H7 (cell line): Measurements from ENCODE around the gene GGTLC1. TPM values are rescaled to one million over a fixed set of nuclear protein-coding genes. Genes with fewer than 3 reads are reported as not detected.
A peak's percentile ranks its signal among the peaks of the same experiment; 100 is the strongest.

Source experiments
- DNase-seq: peaks from one replicate; pipeline ENCODE4 v3.0.0; 2012
- H3K27me3 ChIP-seq: 2 replicates; pipeline ENCODE4 v1.6.0; 2011; ENCODE audit warnings: mild to moderate bottlenecking, low read length; ENCODE audit not compliant: control insufficient read depth, insufficient read depth
- H3K36me3 ChIP-seq: replicated peaks from 2 replicates; pipeline ENCODE4 v1.5.1; 2011; ENCODE audit warnings: low read length; ENCODE audit not compliant: control insufficient read depth, insufficient read depth
- H3K4me3 ChIP-seq: 2 replicates; pipeline ENCODE4 v1.5.1; 2011; ENCODE audit warnings: low read depth, mild to moderate bottlenecking, control low read depth, low read length, moderate library complexity; ENCODE audit not compliant: insufficient read depth
- total RNA-seq: library from RNA; depleted of rRNA; stranded (reverse); fragments of >200 nt; shearing (Covaris generic); gene quantifications from 2 replicates; pipeline ENCODE4 v1.2.3, GENCODE V29; 2014; rRNA removed

The GGTLC1 gene
- total RNA-seq, 1 experiment from 2014 or later, result not detected

DNA sequence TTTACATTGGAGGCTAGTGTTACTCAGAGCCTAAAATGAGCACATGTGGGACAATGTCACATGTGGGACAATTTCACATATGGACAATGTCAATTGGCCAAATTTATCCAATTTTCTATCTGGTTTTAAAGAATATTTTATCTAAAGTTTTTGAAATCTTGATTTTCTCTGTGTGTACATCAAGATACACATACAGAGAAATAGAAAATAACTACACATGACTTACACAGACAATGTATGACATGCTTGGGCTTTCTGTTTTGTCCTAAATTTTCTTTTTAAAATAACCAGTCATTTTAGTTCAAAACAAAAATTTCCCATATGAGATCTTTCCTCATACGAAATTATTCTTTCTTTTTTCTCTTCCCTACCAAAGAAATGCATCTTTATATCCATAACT, 24.6 kb downstream of the GGTLC1 start:
- DNase-seq, result no peak
- Histone ChIP-seq H3K27me3 (no peaks in the 10 kb centered on the region), H3K36me3 (no peaks in the 10 kb centered on the region), H3K4me3 (no peak overlapping the region)

DNA sequence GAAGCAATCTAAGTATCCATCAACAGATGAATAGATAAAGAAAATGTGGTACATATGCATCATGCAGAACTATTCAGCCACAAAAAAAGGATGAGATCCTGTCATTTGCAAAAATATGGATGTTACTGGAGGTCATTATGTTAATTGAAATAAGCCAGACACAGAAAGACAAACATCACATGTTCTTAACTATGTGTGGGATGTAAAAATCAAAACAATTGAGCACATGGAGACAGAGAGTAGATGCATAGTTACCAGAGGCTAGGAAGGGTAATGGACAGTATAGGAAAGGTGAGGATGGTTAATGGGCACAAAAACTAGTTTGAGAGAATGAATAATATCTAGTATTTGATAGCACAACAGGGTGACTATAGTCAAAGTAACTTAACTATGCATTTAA, 26.3 kb downstream of the GGTLC1 start:
- H3K4me3 ChIP-seq, result no peak overlapping the region
- no peaks in the 10 kb centered on the region for H3K27me3 ChIP-seq
- DNase-seq, result no peak
- no peaks in the 10 kb centered on the region for H3K36me3 ChIP-seq

DNA sequence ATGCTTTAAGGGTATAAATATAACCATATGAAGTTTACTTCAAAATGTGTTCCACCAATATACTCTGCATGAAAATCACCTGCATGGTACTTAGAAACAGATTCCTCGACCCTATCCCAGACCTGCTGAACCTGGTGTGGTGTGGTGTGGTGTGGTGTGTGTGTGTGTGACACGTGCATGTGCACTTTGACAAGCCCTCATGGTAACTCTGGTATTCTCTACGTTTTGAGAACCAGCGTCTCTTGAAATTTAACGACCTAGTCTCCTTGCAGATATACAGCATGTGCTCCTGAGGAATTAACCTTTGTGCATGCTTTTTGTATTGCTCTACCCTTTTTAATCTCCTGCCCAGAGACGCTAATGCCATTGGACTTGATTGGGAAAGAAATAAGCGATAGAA, 29.5 kb downstream of the GGTLC1 start:
- no peak for DNase-seq
- no peaks in the 10 kb centered on the region for H3K27me3 ChIP-seq
- H3K4me3 ChIP-seq, result no peak overlapping the region
- H3K36me3 ChIP-seq, result no peaks in the 10 kb centered on the region

DNA sequence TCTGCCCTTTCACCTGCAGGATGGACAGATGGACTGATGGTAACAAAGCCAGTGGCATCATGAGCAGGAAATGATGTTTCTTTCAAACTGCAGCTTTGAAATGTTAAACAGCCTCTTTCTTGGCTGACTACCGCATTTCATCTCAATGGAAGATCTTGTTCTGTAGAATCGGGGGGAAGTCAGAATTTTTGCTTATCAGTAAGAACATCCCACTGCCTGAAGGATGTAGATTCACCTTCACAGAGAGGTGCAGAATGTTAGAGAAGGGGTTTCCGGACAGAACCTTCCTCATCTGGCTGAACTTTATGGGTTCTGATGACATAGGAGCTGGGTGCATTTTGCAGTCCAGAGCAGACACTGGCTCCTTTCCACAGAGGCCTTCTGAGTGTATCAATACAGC, 32.7 kb downstream of the GGTLC1 start:
- H3K27me3 ChIP-seq, result no peaks in the 10 kb centered on the region
- H3K36me3 ChIP-seq, result no peaks in the 10 kb centered on the region
- no peak for DNase-seq
- H3K4me3 ChIP-seq, result no peak overlapping the region

GRCh38 chr20:23954008-23954745, 34.4 kb downstream of the GGTLC1 start:
- no peak for DNase-seq
- no peaks in the 10 kb centered on the region for H3K36me3 ChIP-seq
- no peaks in the 10 kb centered on the region for H3K27me3 ChIP-seq
- H3K4me3 ChIP-seq, result no peak overlapping the region

- Histone ChIP-seq H3K4me3 (no peak overlapping the region), H3K27me3 (no peaks in the 10 kb centered on the region), H3K36me3 (no peaks in the 10 kb centered on the region)
- no peak for DNase-seq
Observed at GRCh38 chr20:23946206-23946605, 42.4 kb downstream of the GGTLC1 start.

GRCh38 chr20:23943304-23943703, 45.3 kb downstream of the GGTLC1 start:
- Histone ChIP-seq H3K36me3 (no peaks in the 10 kb centered on the region), H3K4me3 (no peak overlapping the region), H3K27me3 (no peaks in the 10 kb centered on the region)
- DNase-seq, result no peak

DNA sequence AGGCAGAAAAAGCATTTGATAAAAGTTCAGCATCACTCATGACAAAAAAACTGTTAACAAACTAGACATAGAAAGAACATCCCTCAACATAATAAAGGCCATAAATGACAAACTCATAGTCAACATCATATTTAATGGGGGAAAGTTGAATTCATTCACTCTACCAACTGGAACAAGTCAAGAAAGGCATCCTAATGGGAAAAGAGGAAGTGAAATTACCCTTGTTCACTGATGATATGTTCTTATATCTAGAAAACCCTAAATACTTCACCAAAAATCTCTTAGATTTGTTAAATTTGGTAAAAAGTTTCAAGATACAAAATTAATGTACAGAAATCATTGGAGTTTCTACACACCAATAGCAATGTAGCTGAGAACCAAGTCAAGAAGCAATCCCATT, 48.9 kb downstream of the GGTLC1 start:
- no peaks in the 10 kb centered on the region for H3K27me3 ChIP-seq
- no peaks in the 10 kb centered on the region for H3K36me3 ChIP-seq
- DNase-seq, result no peak
- no peak overlapping the region for H3K4me3 ChIP-seq

DNA sequence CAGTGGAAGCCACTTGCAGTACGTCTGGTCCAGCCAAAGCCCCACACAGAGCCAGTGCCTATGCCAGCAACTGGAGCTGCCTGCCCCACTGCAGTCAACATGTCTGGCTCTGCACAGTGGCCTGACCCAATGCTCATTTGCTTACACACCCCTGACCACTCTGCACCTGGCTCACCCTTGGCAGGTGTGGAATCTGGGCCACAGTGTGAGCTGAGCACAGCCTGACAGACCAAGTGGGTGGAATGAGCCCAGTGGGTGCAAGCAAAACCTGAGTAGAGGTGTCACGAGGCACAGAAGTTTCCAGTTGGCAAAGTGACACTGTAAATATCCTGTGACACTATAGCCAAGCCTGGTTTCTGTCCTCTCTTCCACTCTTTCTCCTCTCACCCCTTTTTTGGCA, 49.5 kb downstream of the GGTLC1 start:
- H3K27me3 ChIP-seq, result no peaks in the 10 kb centered on the region
- no peak overlapping the region for H3K4me3 ChIP-seq
- no peaks in the 10 kb centered on the region for H3K36me3 ChIP-seq
- DNase-seq, result no peak

DNA sequence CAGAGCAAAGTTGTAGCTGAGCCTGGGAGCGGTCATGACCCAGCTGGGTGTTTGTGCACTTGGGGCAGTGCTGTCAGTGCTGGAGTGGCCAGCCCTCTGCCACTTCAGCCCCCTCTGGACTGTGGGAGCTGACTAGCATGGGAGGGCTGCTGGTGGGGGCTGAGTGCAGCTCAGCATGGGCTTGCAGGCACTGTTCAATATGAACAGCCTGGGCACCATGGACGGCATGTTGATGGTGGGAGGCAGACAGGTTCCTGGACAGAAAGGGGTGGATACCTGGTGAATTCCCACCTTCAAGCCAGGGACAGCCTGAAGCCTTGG, 50.5 kb downstream of the GGTLC1 start:
- Histone ChIP-seq H3K4me3 (no peak overlapping the region), H3K36me3 (no peaks in the 10 kb centered on the region), H3K27me3 (no peaks in the 10 kb centered on the region)
- DNase-seq, result no peak

DNA sequence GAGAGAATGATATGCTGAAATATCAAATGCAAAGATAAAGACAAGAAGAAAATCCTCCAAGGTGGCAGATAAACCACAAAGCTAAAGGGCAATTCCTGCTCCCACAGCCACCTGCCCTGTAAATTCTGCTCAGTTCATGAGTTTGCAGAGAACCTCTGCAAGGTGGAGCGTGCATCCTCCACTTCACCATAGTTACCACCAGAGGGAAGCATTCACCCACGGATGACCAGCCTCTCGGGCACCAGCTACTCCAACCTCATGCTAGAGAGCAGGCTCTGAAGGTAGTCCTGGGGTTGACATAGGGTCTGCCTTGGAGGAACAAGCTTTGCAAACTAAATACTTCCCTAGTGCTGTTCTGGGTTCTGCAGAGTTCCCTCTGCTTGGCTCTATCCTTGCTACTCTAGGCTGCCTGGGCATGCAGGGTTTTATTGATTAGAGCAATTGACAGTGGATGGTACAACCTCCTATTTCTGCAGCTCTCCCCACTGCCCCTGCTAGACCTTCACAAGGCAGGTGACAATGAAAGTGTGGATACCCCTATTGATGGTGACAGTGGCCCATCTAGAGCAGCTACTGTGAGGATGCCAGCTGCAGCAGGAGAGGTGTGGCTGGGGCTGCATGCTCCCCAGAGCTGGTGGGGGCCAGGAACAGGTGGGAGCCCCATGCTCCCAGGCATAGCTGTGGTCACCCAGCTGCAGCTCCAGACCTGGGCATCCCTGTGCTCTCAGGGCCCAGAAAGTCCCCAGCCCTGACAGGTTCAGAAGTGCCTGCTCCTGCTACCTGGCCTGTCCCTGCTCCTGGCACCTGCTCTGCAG, 51.1 kb downstream of the GGTLC1 start:
- Histone ChIP-seq H3K4me3 (no peak overlapping the region), H3K36me3 (no peaks in the 10 kb centered on the region), H3K27me3 (no peaks in the 10 kb centered on the region)
- DNase-seq, result peak; percentile 75

Other genes starting within 250 kb of the GGTLC1 start
- gene CST1, start 237.8 kb downstream of the GGTLC1 start, total RNA-seq, result 10.5 and 46.0 TPM in 2 replicates
- not detected in 2 replicates for gene CST2, start 162.1 kb downstream of the GGTLC1 start, total RNA-seq
- not detected in 2 replicates for gene CST5, start 109.0 kb downstream of the GGTLC1 start, total RNA-seq